Astrocyte (in vitro differentiated cells and primary cell): ENCODE results near the gene KLHL24. TPM values are rescaled to one million over a fixed set of nuclear protein-coding genes. Genes with fewer than 3 reads are reported as not detected.
A peak's percentile ranks its signal among the peaks of the same experiment; 100 is the strongest.

Source experiments
- DNase-seq: peaks from one replicate; pipeline ENCODE4 v3.0.0-alpha.2; 2010; ENCODE audit warnings: low read depth
- FAIRE-seq: peaks from 2 replicates; lab custom pipeline; 2011; peaks lifted over from hg19 to GRCh38; lab: Jason Lieb, UNC
- H2AFZ ChIP-seq: 2 replicates; pipeline ENCODE4 v1.6.0; 2012; ENCODE audit warnings: low read depth, low read length, inconsistent platforms
- H3K27ac ChIP-seq: 2 replicates; pipeline ENCODE4 v1.5.1; 2011; ENCODE audit warnings: low read depth, low read length, inconsistent platforms
- H3K27me3 ChIP-seq: 2 replicates; pipeline ENCODE4 v1.6.0; 2011; ENCODE audit warnings: low read length, inconsistent platforms; ENCODE audit not compliant: insufficient read depth
- H3K36me3 ChIP-seq: 2 replicates; pipeline ENCODE4 v1.5.1; 2011; ENCODE audit warnings: low read length, inconsistent platforms; ENCODE audit not compliant: insufficient read depth
- H3K4me1 ChIP-seq: 2 replicates; pipeline ENCODE4 v1.5.1; 2011; ENCODE audit warnings: low read length, inconsistent platforms; ENCODE audit not compliant: insufficient read depth
- H3K4me2 ChIP-seq: 2 replicates; pipeline ENCODE4 v1.6.0; 2012; ENCODE audit warnings: low read length, inconsistent platforms
- H3K4me3 ChIP-seq: 2 replicates; pipeline ENCODE4 v1.5.1; 2011; ENCODE audit warnings: low read depth, mild to moderate bottlenecking, low read length, inconsistent platforms; ENCODE audit not compliant: insufficient read depth
- H3K79me2 ChIP-seq: 2 replicates; pipeline ENCODE4 v1.6.0; 2012; ENCODE audit warnings: mild to moderate bottlenecking, low read length, inconsistent platforms; ENCODE audit not compliant: insufficient read depth
- H3K9ac ChIP-seq: 2 replicates; pipeline ENCODE4 v1.6.0; 2012; ENCODE audit warnings: mild to moderate bottlenecking, low read length, inconsistent platforms
- H3K9me3 ChIP-seq: 2 replicates; pipeline ENCODE4 v1.5.1; 2012; ENCODE audit warnings: low read depth, mild to moderate bottlenecking, low read length, inconsistent platforms; ENCODE audit not compliant: insufficient read depth
- H4K20me1 ChIP-seq: 2 replicates; pipeline ENCODE4 v1.6.0; 2012; ENCODE audit warnings: low read length, inconsistent platforms; ENCODE audit not compliant: insufficient read depth
- H3K27ac Mint-ChIP-seq: one replicate; pipeline ENCODE4 v1.8.0; 2021; ENCODE audit warnings: mild to moderate bottlenecking, mixed read lengths; ENCODE audit not compliant: unreplicated experiment
- H3K27me3 Mint-ChIP-seq: one replicate; pipeline ENCODE4 v1.8.0; 2021; ENCODE audit warnings: low read depth, mixed read lengths; ENCODE audit not compliant: unreplicated experiment
- H3K36me3 Mint-ChIP-seq: one replicate; pipeline ENCODE4 v1.8.0; 2021; ENCODE audit warnings: low read depth, mixed read lengths; ENCODE audit not compliant: unreplicated experiment
- H3K4me1 Mint-ChIP-seq: one replicate; pipeline ENCODE4 v1.8.0; 2021; ENCODE audit warnings: low read depth, mixed read lengths; ENCODE audit not compliant: unreplicated experiment
- H3K4me3 Mint-ChIP-seq: one replicate; pipeline ENCODE4 v1.8.0; 2021; ENCODE audit warnings: mild to moderate bottlenecking, moderate library complexity, mixed read lengths; ENCODE audit not compliant: unreplicated experiment
- H3K9me3 Mint-ChIP-seq: one replicate; pipeline ENCODE4 v1.8.0; 2021; ENCODE audit warnings: mild to moderate bottlenecking, mixed read lengths; ENCODE audit not compliant: unreplicated experiment
- EZH2 ChIP-seq: IDR thresholded peaks from 2 replicates; pipeline ENCODE4 v1.6.1; 2012; ENCODE audit warnings: mild to moderate bottlenecking, low read length, inconsistent platforms; ENCODE audit not compliant: insufficient read depth
- total RNA-seq: library from RNA; stranded (reverse); gene quantifications from 2 replicates; pipeline ENCODE4 v1.2.1, GENCODE V29; 2021
- TF ChIP-seq, protein P1 (sequence below): IDR thresholded peaks from 2 replicates; pipeline ENCODE4 v1.5.1; 2011; ENCODE audit warnings: low read depth, mild to moderate bottlenecking, inconsistent platforms, low read length, moderate library complexity; ENCODE audit not compliant: insufficient read depth

The KLHL24 gene
- total RNA-seq, 1 donor from 2014 or later, result 38.7 TPM

DNA sequence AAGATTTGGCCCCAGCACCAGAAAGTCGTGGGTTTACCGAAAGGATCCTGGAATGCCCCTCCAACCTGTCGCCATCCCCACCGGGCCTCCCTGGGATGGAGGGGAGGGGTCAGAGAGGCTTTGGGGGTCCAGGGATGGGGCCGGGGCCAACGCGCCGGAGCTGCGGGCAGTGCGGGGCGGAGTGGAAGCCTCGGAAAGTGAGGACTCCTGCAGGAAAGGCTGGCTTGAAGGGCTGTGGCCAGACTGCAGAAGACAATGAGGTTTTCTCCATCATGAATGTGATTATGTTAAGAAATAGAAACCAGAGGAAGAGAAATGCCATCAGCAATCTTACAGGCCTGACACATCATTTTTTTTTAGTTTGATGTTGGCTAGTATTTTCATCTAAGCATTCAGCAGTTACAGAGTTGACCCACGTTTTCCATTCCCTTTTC is 62.9 kb downstream of the KLHL24 start:
- TF ChIP-seq EZH2, result no peak
- TF ChIP-seq, protein P1, sequence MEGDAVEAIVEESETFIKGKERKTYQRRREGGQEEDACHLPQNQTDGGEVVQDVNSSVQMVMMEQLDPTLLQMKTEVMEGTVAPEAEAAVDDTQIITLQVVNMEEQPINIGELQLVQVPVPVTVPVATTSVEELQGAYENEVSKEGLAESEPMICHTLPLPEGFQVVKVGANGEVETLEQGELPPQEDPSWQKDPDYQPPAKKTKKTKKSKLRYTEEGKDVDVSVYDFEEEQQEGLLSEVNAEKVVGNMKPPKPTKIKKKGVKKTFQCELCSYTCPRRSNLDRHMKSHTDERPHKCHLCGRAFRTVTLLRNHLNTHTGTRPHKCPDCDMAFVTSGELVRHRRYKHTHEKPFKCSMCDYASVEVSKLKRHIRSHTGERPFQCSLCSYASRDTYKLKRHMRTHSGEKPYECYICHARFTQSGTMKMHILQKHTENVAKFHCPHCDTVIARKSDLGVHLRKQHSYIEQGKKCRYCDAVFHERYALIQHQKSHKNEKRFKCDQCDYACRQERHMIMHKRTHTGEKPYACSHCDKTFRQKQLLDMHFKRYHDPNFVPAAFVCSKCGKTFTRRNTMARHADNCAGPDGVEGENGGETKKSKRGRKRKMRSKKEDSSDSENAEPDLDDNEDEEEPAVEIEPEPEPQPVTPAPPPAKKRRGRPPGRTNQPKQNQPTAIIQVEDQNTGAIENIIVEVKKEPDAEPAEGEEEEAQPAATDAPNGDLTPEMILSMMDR, result no peak
- Histone ChIP-seq H2AFZ (peak overlapping the region; percentile 94), H3K79me2 (peaks cover 57% of the 10 kb centered on the region), H3K4me1 (peaks cover 9% of the 10 kb centered on the region), H3K27ac (peak overlapping the region; percentile 84), H3K9me3 (no peaks in the 10 kb centered on the region), H4K20me1 (peaks cover 45% of the 10 kb centered on the region), H3K36me3 (peaks cover 2% of the 10 kb centered on the region), H3K9ac (peak overlapping the region; percentile 96), H3K4me2 (peak overlapping the region; percentile 93), H3K4me3 (peak overlapping the region; percentile 93), H3K27me3 (no peaks in the 10 kb centered on the region)
- Mint-ChIP-seq H3K27ac (peak overlapping the region; percentile 59), H3K9me3 (no peaks in the 10 kb centered on the region), H3K4me1 (peaks cover 20% of the 10 kb centered on the region), H3K4me3 (peak overlapping the region; percentile 94), H3K27me3 (no peaks in the 10 kb centered on the region), H3K36me3 (peaks cover 3% of the 10 kb centered on the region)
- DNase-seq, result peak; percentile 30
- no peak for FAIRE-seq

GRCh38 chr3:183698756-183699155 is 63.3 kb downstream of the KLHL24 start:
- Mint-ChIP-seq H3K4me1 (peaks cover 23% of the 10 kb centered on the region), H3K36me3 (peaks cover 3% of the 10 kb centered on the region), H3K27me3 (no peaks in the 10 kb centered on the region), H3K4me3 (peak overlapping the region; percentile 94), H3K27ac (peak overlapping the region; percentile 80), H3K9me3 (no peaks in the 10 kb centered on the region)
- DNase-seq, result peak; percentile 17
- no peak for TF ChIP-seq EZH2
- TF ChIP-seq, protein P1, result no peak
- peak overlapping the region; percentile 58 for H3K27ac ChIP-seq
- peak overlapping the region; percentile 93 for H3K4me2 ChIP-seq
- peak overlapping the region; percentile 93 for H3K4me3 ChIP-seq
- no peak for FAIRE-seq
- no peaks in the 10 kb centered on the region for H3K9me3 ChIP-seq
- H4K20me1 ChIP-seq, result peaks cover 47% of the 10 kb centered on the region
- peak overlapping the region; percentile 96 for H3K9ac ChIP-seq
- no peak overlapping the region for H2AFZ ChIP-seq
- peaks cover 61% of the 10 kb centered on the region for H3K79me2 ChIP-seq
- H3K36me3 ChIP-seq, result peaks cover 2% of the 10 kb centered on the region
- no peaks in the 10 kb centered on the region for H3K27me3 ChIP-seq
- peaks cover 9% of the 10 kb centered on the region for H3K4me1 ChIP-seq

DNA sequence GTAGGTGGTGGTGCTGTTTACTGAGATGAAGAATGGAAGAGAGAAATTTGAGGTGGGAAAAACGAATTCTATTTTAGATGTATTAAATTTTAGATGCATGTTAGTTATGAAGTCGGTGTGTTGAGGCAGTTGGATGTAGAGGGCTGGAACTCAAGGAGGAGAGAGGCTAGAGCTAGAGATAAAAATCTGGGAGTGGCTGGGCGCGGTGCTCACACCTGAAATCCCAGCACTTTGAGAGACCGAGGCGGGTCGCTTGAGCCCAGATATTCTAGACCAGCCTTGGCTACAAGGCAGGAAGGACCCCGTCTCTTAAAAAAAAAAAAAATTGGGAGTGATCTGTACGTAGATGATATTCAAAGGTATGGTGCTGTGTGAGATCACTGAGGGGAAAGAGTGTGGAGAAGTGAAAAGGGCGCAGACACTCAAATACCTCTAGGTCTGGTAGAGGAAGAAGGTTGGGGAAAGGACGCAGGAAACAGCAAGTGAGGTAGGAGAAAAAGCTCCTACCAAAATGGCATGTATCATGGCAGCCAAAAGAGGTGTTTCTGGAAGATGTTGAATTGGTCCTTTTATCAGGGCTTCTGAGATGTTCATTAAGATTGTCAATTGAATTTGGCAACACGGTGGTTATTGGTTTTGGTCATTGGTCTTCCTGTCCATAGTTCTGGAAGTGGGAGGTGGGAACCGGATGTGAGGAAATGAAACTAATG is 64.0 kb downstream of the KLHL24 start:
- H3K79me2 ChIP-seq, result peaks cover 67% of the 10 kb centered on the region
- peaks cover 2% of the 10 kb centered on the region for H3K36me3 ChIP-seq
- peak overlapping the region; percentile 96 for H3K9ac ChIP-seq
- TF ChIP-seq, protein P1, result no peak
- no peak for TF ChIP-seq EZH2
- no peak overlapping the region for H2AFZ ChIP-seq
- DNase-seq (no peak), FAIRE-seq (no peak)
- H3K9me3 Mint-ChIP-seq, result no peaks in the 10 kb centered on the region
- peak overlapping the region; percentile 80 for H3K27ac Mint-ChIP-seq
- H3K4me2 ChIP-seq, result peak overlapping the region; percentile 93
- H3K27me3 Mint-ChIP-seq, result no peaks in the 10 kb centered on the region
- peak overlapping the region; percentile 93 for H3K4me3 ChIP-seq
- peaks cover 52% of the 10 kb centered on the region for H4K20me1 ChIP-seq
- peaks cover 26% of the 10 kb centered on the region for H3K4me1 Mint-ChIP-seq
- peaks cover 9% of the 10 kb centered on the region for H3K4me1 ChIP-seq
- peaks cover 6% of the 10 kb centered on the region for H3K36me3 Mint-ChIP-seq
- no peaks in the 10 kb centered on the region for H3K9me3 ChIP-seq
- H3K27ac ChIP-seq, result no peak overlapping the region
- H3K4me3 Mint-ChIP-seq, result peak overlapping the region; percentile 94
- H3K27me3 ChIP-seq, result no peaks in the 10 kb centered on the region
